H1 (cell line): ENCODE measurements around the gene AGER. TPM values are rescaled to one million over a fixed set of nuclear protein-coding genes. Genes with fewer than 3 reads are reported as not detected.

Experiments
- BRCA1 ChIP-seq: IDR thresholded peaks from 2 replicates; pipeline ENCODE4 v1.6.1; 2012; ENCODE audit warnings: low read depth, low read length, improper control_type of control experiment
- MAFK ChIP-seq: IDR thresholded peaks from 2 replicates; pipeline ENCODE4 v1.6.1; 2012; ENCODE audit warnings: low read depth, mild to moderate bottlenecking, improper control_type of control experiment, low read length
- MAX ChIP-seq: IDR thresholded peaks from 2 replicates; pipeline ENCODE4 v1.6.1; 2012; ENCODE audit warnings: inconsistent platforms
- RAD21 ChIP-seq, 2 experiments: IDR thresholded peaks in 1 of 2; conservative IDR thresholded peaks in 1 of 2; 2 replicates each; pipeline ENCODE4 v1.6.1; 2011; ENCODE audit warnings: low read depth in 2 of 2, low read length in 2 of 2, improper control_type of control experiment in 1 of 2, inconsistent platforms in 1 of 2, mild to moderate bottlenecking in 1 of 2, moderate library complexity in 1 of 2
- RFX5 ChIP-seq: IDR thresholded peaks from 2 replicates; pipeline ENCODE4 v1.6.1; 2011; ENCODE audit warnings: low read depth, low read length, improper control_type of control experiment, borderline replicate concordance
- SIX5 ChIP-seq: IDR thresholded peaks from 2 replicates; pipeline ENCODE4 v1.6.1; 2011; ENCODE audit warnings: mild to moderate bottlenecking, low read depth, low read length
- SRF ChIP-seq: IDR thresholded peaks from 2 replicates; pipeline ENCODE4 v1.6.1; 2011; ENCODE audit warnings: mild to moderate bottlenecking, low read depth, low read length, moderate library complexity
- TAF1 ChIP-seq: IDR thresholded peaks from 2 replicates; pipeline ENCODE4 v1.6.1; 2011; ENCODE audit warnings: mild to moderate bottlenecking, low read depth, low read length
- TBP ChIP-seq: IDR thresholded peaks from 2 replicates; pipeline ENCODE4 v1.6.1; 2011; ENCODE audit warnings: low read depth, low read length, improper control_type of control experiment
- ZNF274 ChIP-seq: IDR thresholded peaks from 2 replicates; pipeline ENCODE4 v1.7.0; 2012; ENCODE audit warnings: low read length, borderline replicate concordance; ENCODE audit errors: extremely low read depth
- polyA plus RNA-seq, 7 experiments: library from polyadenylated mRNA; depleted of rRNA in 3 of 7; stranded (reverse) in 5 of 7; unstranded in 2 of 7; fragments of >200 nt in 5 of 7; fragments of 200-250 nt in 2 of 7; gene quantifications; 1 replicate in 5 of 7; 2 replicates in 1 of 7; 4 replicates in 1 of 7; pipeline versions ENCODE4 v1.2.1 to v1.2.3, GENCODE V29; 2011 to 2013; ENCODE audit warnings: missing spikeins in 2 of 7, mixed read lengths in 2 of 7
- total RNA-seq: library from RNA; stranded (reverse); fragmentation: NEBNext Ultra II Directional; extraction: Animal tissue kit (Norgen Biotek cat#: 25700); gene quantifications from 2 replicates; pipeline ENCODE4 v1.2.1, GENCODE V29; 2021
- TF ChIP-seq, protein P1 (sequence below): fragments of 300-600 bp; sonication (generic); IDR thresholded peaks from 2 replicates; pipeline ENCODE4 v1.7.1; 2012; ENCODE audit warnings: low read length, moderate library complexity, mild to moderate bottlenecking, inconsistent platforms; ENCODE audit not compliant: insufficient replicate concordance

AGER gene
- total and polyA plus RNA-seq, 2 of the 8 experiments (the other 6 are each of a cell fraction or from before 2014, with no cell fraction given): 3.8 to 10.9 TPM

GRCh38 chr6:32166411-32167061 lies 17.5 kb downstream of the AGER start (continued):
- TF ChIP-seq, protein P1, sequence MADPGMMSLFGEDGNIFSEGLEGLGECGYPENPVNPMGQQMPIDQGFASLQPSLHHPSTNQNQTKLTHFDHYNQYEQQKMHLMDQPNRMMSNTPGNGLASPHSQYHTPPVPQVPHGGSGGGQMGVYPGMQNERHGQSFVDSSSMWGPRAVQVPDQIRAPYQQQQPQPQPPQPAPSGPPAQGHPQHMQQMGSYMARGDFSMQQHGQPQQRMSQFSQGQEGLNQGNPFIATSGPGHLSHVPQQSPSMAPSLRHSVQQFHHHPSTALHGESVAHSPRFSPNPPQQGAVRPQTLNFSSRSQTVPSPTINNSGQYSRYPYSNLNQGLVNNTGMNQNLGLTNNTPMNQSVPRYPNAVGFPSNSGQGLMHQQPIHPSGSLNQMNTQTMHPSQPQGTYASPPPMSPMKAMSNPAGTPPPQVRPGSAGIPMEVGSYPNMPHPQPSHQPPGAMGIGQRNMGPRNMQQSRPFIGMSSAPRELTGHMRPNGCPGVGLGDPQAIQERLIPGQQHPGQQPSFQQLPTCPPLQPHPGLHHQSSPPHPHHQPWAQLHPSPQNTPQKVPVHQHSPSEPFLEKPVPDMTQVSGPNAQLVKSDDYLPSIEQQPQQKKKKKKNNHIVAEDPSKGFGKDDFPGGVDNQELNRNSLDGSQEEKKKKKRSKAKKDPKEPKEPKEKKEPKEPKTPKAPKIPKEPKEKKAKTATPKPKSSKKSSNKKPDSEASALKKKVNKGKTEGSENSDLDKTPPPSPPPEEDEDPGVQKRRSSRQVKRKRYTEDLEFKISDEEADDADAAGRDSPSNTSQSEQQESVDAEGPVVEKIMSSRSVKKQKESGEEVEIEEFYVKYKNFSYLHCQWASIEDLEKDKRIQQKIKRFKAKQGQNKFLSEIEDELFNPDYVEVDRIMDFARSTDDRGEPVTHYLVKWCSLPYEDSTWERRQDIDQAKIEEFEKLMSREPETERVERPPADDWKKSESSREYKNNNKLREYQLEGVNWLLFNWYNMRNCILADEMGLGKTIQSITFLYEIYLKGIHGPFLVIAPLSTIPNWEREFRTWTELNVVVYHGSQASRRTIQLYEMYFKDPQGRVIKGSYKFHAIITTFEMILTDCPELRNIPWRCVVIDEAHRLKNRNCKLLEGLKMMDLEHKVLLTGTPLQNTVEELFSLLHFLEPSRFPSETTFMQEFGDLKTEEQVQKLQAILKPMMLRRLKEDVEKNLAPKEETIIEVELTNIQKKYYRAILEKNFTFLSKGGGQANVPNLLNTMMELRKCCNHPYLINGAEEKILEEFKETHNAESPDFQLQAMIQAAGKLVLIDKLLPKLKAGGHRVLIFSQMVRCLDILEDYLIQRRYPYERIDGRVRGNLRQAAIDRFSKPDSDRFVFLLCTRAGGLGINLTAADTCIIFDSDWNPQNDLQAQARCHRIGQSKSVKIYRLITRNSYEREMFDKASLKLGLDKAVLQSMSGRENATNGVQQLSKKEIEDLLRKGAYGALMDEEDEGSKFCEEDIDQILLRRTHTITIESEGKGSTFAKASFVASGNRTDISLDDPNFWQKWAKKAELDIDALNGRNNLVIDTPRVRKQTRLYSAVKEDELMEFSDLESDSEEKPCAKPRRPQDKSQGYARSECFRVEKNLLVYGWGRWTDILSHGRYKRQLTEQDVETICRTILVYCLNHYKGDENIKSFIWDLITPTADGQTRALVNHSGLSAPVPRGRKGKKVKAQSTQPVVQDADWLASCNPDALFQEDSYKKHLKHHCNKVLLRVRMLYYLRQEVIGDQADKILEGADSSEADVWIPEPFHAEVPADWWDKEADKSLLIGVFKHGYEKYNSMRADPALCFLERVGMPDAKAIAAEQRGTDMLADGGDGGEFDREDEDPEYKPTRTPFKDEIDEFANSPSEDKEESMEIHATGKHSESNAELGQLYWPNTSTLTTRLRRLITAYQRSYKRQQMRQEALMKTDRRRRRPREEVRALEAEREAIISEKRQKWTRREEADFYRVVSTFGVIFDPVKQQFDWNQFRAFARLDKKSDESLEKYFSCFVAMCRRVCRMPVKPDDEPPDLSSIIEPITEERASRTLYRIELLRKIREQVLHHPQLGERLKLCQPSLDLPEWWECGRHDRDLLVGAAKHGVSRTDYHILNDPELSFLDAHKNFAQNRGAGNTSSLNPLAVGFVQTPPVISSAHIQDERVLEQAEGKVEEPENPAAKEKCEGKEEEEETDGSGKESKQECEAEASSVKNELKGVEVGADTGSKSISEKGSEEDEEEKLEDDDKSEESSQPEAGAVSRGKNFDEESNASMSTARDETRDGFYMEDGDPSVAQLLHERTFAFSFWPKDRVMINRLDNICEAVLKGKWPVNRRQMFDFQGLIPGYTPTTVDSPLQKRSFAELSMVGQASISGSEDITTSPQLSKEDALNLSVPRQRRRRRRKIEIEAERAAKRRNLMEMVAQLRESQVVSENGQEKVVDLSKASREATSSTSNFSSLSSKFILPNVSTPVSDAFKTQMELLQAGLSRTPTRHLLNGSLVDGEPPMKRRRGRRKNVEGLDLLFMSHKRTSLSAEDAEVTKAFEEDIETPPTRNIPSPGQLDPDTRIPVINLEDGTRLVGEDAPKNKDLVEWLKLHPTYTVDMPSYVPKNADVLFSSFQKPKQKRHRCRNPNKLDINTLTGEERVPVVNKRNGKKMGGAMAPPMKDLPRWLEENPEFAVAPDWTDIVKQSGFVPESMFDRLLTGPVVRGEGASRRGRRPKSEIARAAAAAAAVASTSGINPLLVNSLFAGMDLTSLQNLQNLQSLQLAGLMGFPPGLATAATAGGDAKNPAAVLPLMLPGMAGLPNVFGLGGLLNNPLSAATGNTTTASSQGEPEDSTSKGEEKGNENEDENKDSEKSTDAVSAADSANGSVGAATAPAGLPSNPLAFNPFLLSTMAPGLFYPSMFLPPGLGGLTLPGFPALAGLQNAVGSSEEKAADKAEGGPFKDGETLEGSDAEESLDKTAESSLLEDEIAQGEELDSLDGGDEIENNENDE: no peak
- TF ChIP-seq ZNF274 (no peak), TBP (no peak), BRCA1 (no peak), MAX (peak; percentile 59), TAF1 (no peak), RFX5 (no peak), SIX5 (no peak), RAD21 (IDR thresholded peaks at IDR 0.05 in 1 of 2, conservative IDR thresholded peaks at IDR 0.05 in 1 of 2; ENCODE audit: low read depth in 2 of 2, low read length in 2 of 2) (peak; percentile 71 to 74), SRF (no peak), MAFK (peak; percentile 34; the same call in 1 of the 2 replicates)
